HFFc6 (cell line): ENCODE measurements around the gene ANAPC2. TPM values are rescaled to one million over a fixed set of nuclear protein-coding genes. Genes with fewer than 3 reads are reported as not detected.

Experiments
- DNase-seq: peaks from one replicate; pipeline ENCODE4 v3.0.0-alpha.2; 2018
- H3K27ac Mint-ChIP-seq: 2 replicates; pipeline ENCODE4 v1.8.0; 2020; ENCODE audit warnings: mild to moderate bottlenecking, mixed read lengths
- H3K27me3 Mint-ChIP-seq: 2 replicates; pipeline ENCODE4 v1.8.0; 2021; ENCODE audit warnings: mild to moderate bottlenecking, moderate library complexity, mixed read lengths; ENCODE audit not compliant: insufficient read depth
- H3K36me3 Mint-ChIP-seq: 2 replicates; pipeline ENCODE4 v1.8.0; 2021; ENCODE audit warnings: low read depth, mixed read lengths
- H3K4me1 Mint-ChIP-seq: 2 replicates; pipeline ENCODE4 v1.8.0; 2020; ENCODE audit warnings: low read depth, mixed read lengths
- H3K4me3 Mint-ChIP-seq: 2 replicates; pipeline ENCODE4 v1.8.0; 2020; ENCODE audit warnings: mild to moderate bottlenecking, moderate library complexity, mixed read lengths
- H3K9me3 Mint-ChIP-seq: 2 replicates; pipeline ENCODE4 v1.8.0; 2020; ENCODE audit warnings: mild to moderate bottlenecking, mixed read lengths
- total RNA-seq, 6 experiments: library from RNA; stranded (reverse); fragmentation: NEBNext Ultra II Directional; extraction: Animal tissue kit (Norgen Biotek cat#: 25700); gene quantifications; 2 replicates in 1 of 6; 3 replicates in 5 of 6; pipeline ENCODE4 v1.2.3, GENCODE V29; 2021
- TF ChIP-seq, protein P1 (sequence below): fragments of 200-600 bp; sonication (generic); IDR thresholded peaks from 2 replicates; pipeline ENCODE4 v1.5.0; 2021; ENCODE audit warnings: antibody characterized with exemption, mild to moderate bottlenecking

The ANAPC2 gene
- total RNA-seq, 6 experiments from 2014 or later = 34.8 to 41.5 (median 37.4) TPM

- H3K27ac Mint-ChIP-seq = no peak overlapping the region
- no peaks in the 10 kb centered on the region for H3K9me3 Mint-ChIP-seq
- peaks cover 28% of the 10 kb centered on the region for H3K27me3 Mint-ChIP-seq
- TF ChIP-seq, protein P1, sequence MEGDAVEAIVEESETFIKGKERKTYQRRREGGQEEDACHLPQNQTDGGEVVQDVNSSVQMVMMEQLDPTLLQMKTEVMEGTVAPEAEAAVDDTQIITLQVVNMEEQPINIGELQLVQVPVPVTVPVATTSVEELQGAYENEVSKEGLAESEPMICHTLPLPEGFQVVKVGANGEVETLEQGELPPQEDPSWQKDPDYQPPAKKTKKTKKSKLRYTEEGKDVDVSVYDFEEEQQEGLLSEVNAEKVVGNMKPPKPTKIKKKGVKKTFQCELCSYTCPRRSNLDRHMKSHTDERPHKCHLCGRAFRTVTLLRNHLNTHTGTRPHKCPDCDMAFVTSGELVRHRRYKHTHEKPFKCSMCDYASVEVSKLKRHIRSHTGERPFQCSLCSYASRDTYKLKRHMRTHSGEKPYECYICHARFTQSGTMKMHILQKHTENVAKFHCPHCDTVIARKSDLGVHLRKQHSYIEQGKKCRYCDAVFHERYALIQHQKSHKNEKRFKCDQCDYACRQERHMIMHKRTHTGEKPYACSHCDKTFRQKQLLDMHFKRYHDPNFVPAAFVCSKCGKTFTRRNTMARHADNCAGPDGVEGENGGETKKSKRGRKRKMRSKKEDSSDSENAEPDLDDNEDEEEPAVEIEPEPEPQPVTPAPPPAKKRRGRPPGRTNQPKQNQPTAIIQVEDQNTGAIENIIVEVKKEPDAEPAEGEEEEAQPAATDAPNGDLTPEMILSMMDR = no peak
- no peak overlapping the region for H3K4me3 Mint-ChIP-seq
- H3K36me3 Mint-ChIP-seq = no peaks in the 10 kb centered on the region
- H3K4me1 Mint-ChIP-seq = no peaks in the 10 kb centered on the region
- no peak for DNase-seq
These were observed 27.4 kb downstream of the ANAPC2 start for GRCh38 chr9:137160716-137161557.

GRCh38 chr9:137160054-137160425 lies 28.3 kb downstream of the ANAPC2 start:
- DNase-seq = no peak
- Mint-ChIP-seq H3K4me1 (no peaks in the 10 kb centered on the region), H3K27ac (no peak overlapping the region), H3K36me3 (no peaks in the 10 kb centered on the region), H3K4me3 (no peak overlapping the region), H3K9me3 (no peaks in the 10 kb centered on the region), H3K27me3 (peaks cover 25% of the 10 kb centered on the region)
- TF ChIP-seq, protein P1 = no peak

DNA sequence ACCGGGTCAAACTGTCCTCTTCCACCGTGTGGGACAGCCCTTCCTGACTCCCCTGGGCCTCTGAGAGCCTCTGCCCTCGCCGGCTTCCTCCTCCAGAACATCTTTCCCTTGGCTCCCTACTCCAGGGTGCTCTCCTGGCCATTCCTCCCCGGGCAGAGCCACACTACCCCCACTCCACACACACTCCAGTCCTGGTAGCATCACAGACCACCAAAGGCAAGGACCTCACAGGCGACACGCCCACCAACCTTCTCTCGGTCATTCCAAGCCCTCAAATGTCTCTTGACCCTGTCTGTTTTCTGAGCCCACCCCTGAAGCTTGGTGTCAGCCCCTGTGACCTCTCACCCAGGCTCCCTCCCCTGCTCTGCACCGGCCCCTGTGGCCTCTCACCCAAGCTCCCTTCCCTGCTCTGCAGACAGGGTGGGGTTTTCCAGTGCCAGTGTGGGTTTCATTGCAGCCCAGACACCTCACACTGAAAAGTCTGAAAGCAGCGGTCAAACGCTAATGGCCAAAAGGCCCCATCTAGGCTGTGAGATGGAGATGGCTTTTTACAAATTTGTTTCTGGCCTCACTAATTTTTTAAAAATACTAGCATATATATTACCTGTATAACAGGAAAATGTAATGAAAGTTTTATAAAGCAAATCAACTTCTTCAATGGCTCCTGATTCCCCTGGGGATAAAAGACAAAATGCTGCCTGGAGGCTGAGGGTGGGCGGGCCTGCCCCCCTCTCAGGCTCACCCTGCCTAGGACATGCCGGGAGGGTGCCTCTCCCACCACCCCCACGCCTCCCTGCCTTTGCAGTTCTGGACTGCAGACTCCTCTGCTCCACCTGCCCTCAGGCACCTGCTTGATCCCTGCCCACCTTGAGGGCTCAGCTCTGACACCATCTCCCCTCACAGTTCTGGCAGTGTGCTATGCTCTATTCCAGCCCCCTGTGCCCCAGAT lies 29.0 kb downstream of the ANAPC2 start:
- Mint-ChIP-seq H3K4me3 (no peak overlapping the region), H3K27ac (no peak overlapping the region), H3K36me3 (no peaks in the 10 kb centered on the region), H3K9me3 (no peaks in the 10 kb centered on the region), H3K4me1 (no peaks in the 10 kb centered on the region), H3K27me3 (peaks cover 25% of the 10 kb centered on the region)
- TF ChIP-seq, protein P1 = no peak
- no peak for DNase-seq

DNA sequence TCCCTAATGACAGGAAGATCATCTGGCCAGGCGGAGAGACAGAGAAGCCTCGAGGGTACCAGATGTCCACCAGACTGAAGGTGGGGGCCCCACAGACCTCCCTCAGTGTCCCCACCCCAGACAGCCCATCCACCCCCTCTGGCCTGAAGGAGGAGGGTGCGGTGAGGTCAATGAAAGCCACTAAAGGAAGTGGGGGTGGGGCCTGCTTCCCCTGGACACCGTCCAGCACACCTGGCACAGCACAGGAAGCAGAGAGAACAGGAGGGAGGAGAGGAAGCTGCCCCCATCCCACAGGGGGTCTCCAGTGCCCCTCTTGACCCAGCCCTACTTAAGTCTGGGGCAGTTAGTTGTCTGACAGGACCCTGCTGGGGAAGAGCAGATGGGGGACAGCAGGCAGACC lies 29.7 kb downstream of the ANAPC2 start:
- no peaks in the 10 kb centered on the region for H3K4me1 Mint-ChIP-seq
- no peak for DNase-seq
- no peaks in the 10 kb centered on the region for H3K9me3 Mint-ChIP-seq
- TF ChIP-seq, protein P1 = no peak
- no peak overlapping the region for H3K27ac Mint-ChIP-seq
- peaks cover 25% of the 10 kb centered on the region for H3K27me3 Mint-ChIP-seq
- H3K36me3 Mint-ChIP-seq = no peaks in the 10 kb centered on the region
- no peak overlapping the region for H3K4me3 Mint-ChIP-seq

- Mint-ChIP-seq H3K27me3 (peaks cover 18% of the 10 kb centered on the region), H3K27ac (no peak overlapping the region), H3K4me1 (no peaks in the 10 kb centered on the region), H3K9me3 (no peaks in the 10 kb centered on the region), H3K4me3 (no peak overlapping the region), H3K36me3 (no peaks in the 10 kb centered on the region)
- no peak for DNase-seq
- TF ChIP-seq, protein P1 = no peak
These were observed 30.5 kb downstream of the ANAPC2 start for GRCh38 chr9:137157618-137158415.
